Measurements from ENCODE around the gene NLRP11. TPM values are rescaled to one million over a fixed set of nuclear protein-coding genes. Genes with fewer than 3 reads are reported as not detected.
"Not testable (repeated sequence)": the region's sequence is repeated elsewhere in the genome, so short reads cannot be mapped to it uniquely, and the experiment has no call there.

The NLRP11 gene
- total RNA-seq, 1 experiment from 2014 or later, result not detected

DNA sequence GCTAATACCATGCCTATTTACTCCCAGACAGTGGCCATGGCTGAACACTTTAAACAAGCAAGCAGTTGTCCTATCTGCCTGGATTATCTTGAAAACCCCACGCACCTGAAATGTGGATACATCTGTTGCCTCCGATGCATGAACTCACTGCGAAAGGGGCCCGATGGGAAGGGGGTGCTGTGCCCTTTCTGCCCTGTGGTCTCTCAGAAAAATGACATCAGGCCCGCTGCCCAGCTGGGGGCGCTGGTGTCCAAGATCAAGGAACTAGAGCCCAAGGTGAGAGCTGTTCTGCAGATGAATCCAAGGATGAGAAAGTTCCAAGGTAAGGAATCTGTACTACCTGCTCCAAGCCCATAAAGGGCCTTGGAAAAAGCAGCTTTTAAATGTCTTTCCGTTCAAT lies 54.3 kb downstream of the NLRP11 start:
- H3K36me3 Mint-ChIP-seq, result peaks cover 63% of the 10 kb centered on the region
- no peaks in the 10 kb centered on the region for H3K4me1 Mint-ChIP-seq
- H3K9me3 Mint-ChIP-seq, result peaks cover 73% of the 10 kb centered on the region
- ChIA-PET CTCF (interaction anchor here (1.1 kb wide), 1 partner anchor 289 kb away, joined by 3 read pairs; no protein-coding TSS in a partner anchor), POLR2A (no interaction called here)
- DNase-seq (ENCODE audit: low spot score) (peak; percentile 13), ATAC-seq (no peak)
- peaks cover 34% of the 10 kb centered on the region for H3K27me3 Mint-ChIP-seq (ENCODE audit: low read depth)
- H3K27ac Mint-ChIP-seq, result no peak overlapping the region
- TF ChIP-seq STAT6 (CRISPR knock-in tag; conservative IDR thresholded peaks at IDR 0.05; ENCODE audit: low read depth) (no peak), CREB1 (CRISPR knock-in tag; IDR thresholded peaks at IDR 0.05) (no peak), ZNF317 (CRISPR knock-in tag; IDR thresholded peaks at IDR 0.05; ENCODE audit: borderline replicate concordance, low read depth) (no peak)
- TF ChIP-seq, protein P1, sequence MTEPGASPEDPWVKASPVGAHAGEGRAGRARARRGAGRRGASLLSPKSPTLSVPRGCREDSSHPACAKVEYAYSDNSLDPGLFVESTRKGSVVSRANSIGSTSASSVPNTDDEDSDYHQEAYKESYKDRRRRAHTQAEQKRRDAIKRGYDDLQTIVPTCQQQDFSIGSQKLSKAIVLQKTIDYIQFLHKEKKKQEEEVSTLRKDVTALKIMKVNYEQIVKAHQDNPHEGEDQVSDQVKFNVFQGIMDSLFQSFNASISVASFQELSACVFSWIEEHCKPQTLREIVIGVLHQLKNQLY (CRISPR knock-in tag; IDR thresholded peaks at IDR 0.05), result no peak
- H3K4me3 Mint-ChIP-seq, result no peak overlapping the region

GRCh38 chr19:55769632-55770031 lies 62.2 kb downstream of the NLRP11 start:
- ATAC-seq; H3K4me1 Mint-ChIP-seq; H3K27ac Mint-ChIP-seq; H3K4me3 Mint-ChIP-seq; H3K27me3 Mint-ChIP-seq (ENCODE audit: low read depth); CTCF ChIA-PET; POLR2A ChIA-PET; DNase-seq (ENCODE audit: low spot score): not testable (repeated sequence)
- Mint-ChIP-seq H3K36me3 (peaks cover 54% of the 10 kb centered on the region), H3K9me3 (peaks cover 66% of the 10 kb centered on the region)

GRCh38 chr19:55768818-55769217 lies 63.0 kb downstream of the NLRP11 start, which contains the start of gene RFPL4AL1:
TSS of gene RFPL4AL1 (plus strand) at chr19:55769118. CDS start at chr19:55771805, 2,687 bp downstream.
- H3K27me3 Mint-ChIP-seq (ENCODE audit: low read depth); H3K4me1 Mint-ChIP-seq; ATAC-seq; CTCF ChIA-PET; POLR2A ChIA-PET; H3K27ac Mint-ChIP-seq; H3K4me3 Mint-ChIP-seq; DNase-seq (ENCODE audit: low spot score): not testable (repeated sequence)
- H3K36me3 Mint-ChIP-seq, result peaks cover 57% of the 10 kb centered on the region
- peaks cover 70% of the 10 kb centered on the region for H3K9me3 Mint-ChIP-seq

DNA sequence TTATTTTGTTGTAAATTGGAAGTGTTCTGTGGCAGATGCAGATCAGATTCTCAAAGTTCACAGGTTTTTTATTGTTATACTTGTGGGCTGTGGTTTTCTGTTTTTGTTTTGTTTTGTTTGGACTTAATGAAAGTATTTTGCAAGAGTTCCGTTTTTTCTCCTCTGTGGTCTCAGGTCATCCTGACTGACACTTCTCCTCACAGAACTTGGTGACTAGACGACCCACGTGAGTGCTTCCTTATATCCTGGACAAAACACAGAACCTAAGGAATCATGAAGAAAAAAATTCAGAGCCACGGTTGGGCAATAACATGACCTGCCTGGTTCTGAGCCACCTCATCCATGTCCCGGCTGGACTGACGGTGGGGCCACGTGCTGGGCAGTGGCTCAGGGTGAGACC lies 65.3 kb downstream of the NLRP11 start:
- no peak overlapping the region for H3K27ac Mint-ChIP-seq
- ATAC-seq (no peak), DNase-seq (ENCODE audit: low spot score) (no peak)
- H3K36me3 Mint-ChIP-seq, result peaks cover 56% of the 10 kb centered on the region
- peaks cover 9% of the 10 kb centered on the region; the same call in 1 of the 2 replicates for H3K27me3 Mint-ChIP-seq (ENCODE audit: low read depth)
- POLR2A ChIA-PET, result no interaction called here
- no peak overlapping the region for H3K4me3 Mint-ChIP-seq
- CTCF ChIA-PET, result no interaction called here
- no peaks in the 10 kb centered on the region for H3K4me1 Mint-ChIP-seq
- H3K9me3 Mint-ChIP-seq, result peaks cover 73% of the 10 kb centered on the region
- TF ChIP-seq CBFB (CRISPR knock-in tag; IDR thresholded peaks at IDR 0.05; ENCODE audit: low read depth) (no peak), ZBTB21 (CRISPR knock-in tag; IDR thresholded peaks at IDR 0.05; ENCODE audit: borderline replicate concordance) (no peak), HMGA2 (CRISPR knock-in tag; IDR thresholded peaks at IDR 0.05) (no peak), RELA (CRISPR knock-in tag; IDR thresholded peaks at IDR 0.05; ENCODE audit: borderline replicate concordance) (no peak), ESRRA (CRISPR knock-in tag; IDR thresholded peaks at IDR 0.05; ENCODE audit: borderline replicate concordance) (no peak), ZNF416 (CRISPR knock-in tag; IDR thresholded peaks at IDR 0.05) (no peak)
- TF ChIP-seq, protein P2, sequence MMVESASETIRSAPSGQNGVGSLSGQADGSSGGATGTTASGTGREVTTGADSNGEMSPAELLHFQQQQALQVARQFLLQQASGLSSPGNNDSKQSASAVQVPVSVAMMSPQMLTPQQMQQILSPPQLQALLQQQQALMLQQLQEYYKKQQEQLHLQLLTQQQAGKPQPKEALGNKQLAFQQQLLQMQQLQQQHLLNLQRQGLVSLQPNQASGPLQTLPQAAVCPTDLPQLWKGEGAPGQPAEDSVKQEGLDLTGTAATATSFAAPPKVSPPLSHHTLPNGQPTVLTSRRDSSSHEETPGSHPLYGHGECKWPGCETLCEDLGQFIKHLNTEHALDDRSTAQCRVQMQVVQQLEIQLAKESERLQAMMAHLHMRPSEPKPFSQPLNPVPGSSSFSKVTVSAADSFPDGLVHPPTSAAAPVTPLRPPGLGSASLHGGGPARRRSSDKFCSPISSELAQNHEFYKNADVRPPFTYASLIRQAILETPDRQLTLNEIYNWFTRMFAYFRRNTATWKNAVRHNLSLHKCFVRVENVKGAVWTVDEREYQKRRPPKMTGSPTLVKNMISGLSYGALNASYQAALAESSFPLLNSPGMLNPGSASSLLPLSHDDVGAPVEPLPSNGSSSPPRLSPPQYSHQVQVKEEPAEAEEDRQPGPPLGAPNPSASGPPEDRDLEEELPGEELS (CRISPR knock-in tag; IDR thresholded peaks at IDR 0.05), result no peak
- TF ChIP-seq, protein P3, sequence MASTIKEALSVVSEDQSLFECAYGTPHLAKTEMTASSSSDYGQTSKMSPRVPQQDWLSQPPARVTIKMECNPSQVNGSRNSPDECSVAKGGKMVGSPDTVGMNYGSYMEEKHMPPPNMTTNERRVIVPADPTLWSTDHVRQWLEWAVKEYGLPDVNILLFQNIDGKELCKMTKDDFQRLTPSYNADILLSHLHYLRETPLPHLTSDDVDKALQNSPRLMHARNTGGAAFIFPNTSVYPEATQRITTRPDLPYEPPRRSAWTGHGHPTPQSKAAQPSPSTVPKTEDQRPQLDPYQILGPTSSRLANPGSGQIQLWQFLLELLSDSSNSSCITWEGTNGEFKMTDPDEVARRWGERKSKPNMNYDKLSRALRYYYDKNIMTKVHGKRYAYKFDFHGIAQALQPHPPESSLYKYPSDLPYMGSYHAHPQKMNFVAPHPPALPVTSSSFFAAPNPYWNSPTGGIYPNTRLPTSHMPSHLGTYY (CRISPR knock-in tag; IDR thresholded peaks at IDR 0.05), result no peak
- TF ChIP-seq, protein P4, sequence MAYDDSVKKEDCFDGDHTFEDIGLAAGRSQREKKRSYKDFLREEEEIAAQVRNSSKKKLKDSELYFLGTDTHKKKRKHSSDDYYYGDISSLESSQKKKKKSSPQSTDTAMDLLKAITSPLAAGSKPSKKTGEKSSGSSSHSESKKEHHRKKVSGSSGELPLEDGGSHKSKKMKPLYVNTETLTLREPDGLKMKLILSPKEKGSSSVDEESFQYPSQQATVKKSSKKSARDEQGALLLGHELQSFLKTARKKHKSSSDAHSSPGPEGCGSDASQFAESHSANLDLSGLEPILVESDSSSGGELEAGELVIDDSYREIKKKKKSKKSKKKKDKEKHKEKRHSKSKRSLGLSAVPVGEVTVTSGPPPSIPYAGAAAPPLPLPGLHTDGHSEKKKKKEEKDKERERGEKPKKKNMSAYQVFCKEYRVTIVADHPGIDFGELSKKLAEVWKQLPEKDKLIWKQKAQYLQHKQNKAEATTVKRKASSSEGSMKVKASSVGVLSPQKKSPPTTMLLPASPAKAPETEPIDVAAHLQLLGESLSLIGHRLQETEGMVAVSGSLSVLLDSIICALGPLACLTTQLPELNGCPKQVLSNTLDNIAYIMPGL (CRISPR knock-in tag; IDR thresholded peaks at IDR 0.05), result no peak
- TF ChIP-seq, protein P5, sequence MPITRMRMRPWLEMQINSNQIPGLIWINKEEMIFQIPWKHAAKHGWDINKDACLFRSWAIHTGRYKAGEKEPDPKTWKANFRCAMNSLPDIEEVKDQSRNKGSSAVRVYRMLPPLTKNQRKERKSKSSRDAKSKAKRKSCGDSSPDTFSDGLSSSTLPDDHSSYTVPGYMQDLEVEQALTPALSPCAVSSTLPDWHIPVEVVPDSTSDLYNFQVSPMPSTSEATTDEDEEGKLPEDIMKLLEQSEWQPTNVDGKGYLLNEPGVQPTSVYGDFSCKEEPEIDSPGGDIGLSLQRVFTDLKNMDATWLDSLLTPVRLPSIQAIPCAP (CRISPR knock-in tag; IDR thresholded peaks at IDR 0.05), result no peak
- TF ChIP-seq, protein P6, sequence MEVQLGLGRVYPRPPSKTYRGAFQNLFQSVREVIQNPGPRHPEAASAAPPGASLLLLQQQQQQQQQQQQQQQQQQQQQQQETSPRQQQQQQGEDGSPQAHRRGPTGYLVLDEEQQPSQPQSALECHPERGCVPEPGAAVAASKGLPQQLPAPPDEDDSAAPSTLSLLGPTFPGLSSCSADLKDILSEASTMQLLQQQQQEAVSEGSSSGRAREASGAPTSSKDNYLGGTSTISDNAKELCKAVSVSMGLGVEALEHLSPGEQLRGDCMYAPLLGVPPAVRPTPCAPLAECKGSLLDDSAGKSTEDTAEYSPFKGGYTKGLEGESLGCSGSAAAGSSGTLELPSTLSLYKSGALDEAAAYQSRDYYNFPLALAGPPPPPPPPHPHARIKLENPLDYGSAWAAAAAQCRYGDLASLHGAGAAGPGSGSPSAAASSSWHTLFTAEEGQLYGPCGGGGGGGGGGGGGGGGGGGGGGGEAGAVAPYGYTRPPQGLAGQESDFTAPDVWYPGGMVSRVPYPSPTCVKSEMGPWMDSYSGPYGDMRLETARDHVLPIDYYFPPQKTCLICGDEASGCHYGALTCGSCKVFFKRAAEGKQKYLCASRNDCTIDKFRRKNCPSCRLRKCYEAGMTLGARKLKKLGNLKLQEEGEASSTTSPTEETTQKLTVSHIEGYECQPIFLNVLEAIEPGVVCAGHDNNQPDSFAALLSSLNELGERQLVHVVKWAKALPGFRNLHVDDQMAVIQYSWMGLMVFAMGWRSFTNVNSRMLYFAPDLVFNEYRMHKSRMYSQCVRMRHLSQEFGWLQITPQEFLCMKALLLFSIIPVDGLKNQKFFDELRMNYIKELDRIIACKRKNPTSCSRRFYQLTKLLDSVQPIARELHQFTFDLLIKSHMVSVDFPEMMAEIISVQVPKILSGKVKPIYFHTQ (CRISPR knock-in tag; IDR thresholded peaks at IDR 0.05), result no peak

Data from WTC11 (cell line).